HL-60/S4 treated with phorbol 12-myristate 13-acetate at 8.2 ng/mL for 4 days and 3 days (cell line): Measurements from ENCODE around the gene EMILIN2.
"Not testable (repeated sequence)": the region's sequence is repeated elsewhere in the genome, so short reads cannot be mapped to it uniquely, and the experiment has no call there.

Experiments used
- in situ Hi-C: fragments of 300-500 bp; cut with MboI; formaldehyde crosslinking; loops from 2 replicates; pipeline ENCODE4 v1.15.0; 2022; ENCODE audit warnings: low sequenced_read_pairs

EMILIN2 gene

DNA sequence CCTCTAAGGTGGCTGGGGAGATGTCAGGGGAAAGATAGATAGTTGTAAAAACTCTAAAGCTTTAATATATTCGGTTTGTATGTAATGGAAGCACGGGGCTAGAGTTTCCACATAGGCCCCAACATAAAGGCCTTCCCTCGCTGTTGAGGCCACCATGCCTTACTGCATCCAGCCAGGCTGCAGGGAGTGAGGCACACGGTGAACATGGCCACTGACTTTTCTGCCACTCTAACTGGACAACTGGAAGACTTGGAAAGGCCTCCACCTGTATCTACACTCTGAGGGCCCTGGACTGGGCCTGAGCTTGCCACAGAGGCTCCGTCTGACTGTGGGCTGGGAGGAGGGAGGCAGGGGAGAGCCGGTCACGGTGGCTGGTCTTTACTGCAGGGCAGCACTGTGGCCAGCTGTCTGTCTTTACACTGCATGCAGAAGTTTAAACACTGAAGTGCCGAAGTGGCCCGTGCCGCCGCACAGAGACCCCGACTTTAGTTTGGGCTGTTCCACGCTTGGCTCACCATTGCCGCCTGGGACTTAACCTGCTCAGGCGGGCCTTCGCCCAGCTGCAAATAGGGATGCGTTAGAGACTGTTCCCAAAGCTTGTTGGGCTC, 66.7 kb downstream of the EMILIN2 start:
- in situ Hi-C loops: no loop called here

DNA sequence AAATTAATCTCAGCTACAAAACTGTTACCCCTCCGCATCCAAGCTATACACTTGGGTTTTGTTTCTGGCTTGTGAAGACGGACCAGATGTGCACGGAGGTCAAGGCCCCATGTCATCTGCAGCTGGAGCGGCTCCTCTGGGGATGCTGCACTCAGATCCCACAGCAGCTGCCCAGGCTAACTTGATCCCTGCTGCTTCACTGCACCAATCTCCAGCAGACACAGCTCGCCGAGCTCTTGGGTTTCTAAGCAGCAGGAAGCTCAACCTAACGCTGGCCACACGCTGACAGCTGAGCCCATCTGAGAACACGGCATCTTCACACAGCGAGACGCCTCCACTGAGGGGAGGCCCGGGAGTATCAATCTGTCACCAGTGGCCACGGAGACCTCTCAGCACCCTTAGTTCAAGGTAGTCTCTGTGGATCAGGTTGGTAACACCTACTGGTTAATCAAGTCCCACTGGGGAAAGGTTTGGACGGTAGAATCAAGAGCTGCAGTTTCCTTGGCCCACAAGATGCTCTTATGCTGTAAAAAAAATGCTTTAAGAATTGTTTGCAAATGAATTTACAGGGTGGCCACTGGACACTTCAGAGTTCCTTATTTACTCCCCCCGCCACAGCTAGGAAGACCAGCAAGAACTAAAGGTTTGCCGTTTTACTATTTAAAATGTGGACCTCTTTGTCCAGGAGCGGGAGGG, 67.5 kb downstream of the EMILIN2 start:
- in situ Hi-C loops: no loop called here

DNA sequence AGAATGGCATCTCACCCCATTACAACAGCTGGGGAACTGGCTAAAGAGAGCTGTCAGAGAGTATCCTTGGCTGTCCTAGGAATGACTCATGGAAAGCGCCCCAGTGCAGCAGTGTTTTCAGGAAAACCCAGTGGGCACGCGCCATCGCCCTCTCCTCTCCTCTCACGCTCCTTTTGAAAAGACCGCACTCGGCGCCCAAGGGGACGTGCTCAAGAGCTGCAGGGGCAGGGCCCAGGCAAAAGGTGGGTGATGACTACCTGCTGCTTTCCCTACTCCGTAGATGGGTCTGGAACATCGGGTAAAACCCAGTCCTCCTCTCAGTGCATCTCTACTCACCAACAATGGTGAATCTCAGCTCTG, 68.1 kb downstream of the EMILIN2 start:
- in situ Hi-C loops: no loop called here

DNA sequence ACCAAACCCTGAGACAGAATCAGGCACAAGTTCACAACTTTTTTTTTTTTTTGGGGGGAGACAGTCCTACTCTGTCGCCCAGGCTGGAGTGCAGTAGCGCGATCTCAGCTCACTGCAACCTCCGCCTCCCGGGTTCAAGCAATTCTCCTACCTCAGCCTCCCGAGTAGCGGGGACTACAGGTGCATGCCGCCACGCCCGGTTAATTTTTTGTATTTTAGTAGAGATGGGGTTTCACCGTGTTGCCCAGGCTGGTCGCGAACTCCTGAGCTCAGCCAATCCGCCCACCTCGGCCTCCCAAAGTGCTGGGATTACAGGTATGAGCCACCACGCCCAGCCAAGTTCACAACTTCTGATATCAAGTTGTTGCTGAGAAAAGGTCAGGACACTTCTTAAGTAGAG, 68.7 kb downstream of the EMILIN2 start:
- in situ Hi-C loops: not testable (repeated sequence)

DNA sequence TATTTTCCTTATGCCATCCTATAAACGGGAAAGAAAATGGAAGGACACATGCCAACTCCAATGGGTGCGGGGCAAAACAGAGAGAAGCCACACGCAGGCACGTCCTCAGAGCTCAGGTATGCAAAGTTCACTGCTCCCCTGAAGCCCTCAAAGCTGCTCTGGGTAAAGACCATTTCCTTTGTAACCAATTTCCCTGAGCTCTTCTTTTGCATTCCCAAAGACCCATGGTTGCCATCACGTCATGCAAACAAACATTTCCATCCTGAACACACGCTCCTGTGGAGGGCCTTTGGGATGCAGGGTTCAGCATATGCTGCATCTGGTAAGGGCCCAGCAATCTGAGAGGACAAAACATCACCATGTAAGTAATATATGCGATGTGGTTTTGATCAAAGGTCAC, 69.4 kb downstream of the EMILIN2 start:
- in situ Hi-C loops: no loop called here

DNA sequence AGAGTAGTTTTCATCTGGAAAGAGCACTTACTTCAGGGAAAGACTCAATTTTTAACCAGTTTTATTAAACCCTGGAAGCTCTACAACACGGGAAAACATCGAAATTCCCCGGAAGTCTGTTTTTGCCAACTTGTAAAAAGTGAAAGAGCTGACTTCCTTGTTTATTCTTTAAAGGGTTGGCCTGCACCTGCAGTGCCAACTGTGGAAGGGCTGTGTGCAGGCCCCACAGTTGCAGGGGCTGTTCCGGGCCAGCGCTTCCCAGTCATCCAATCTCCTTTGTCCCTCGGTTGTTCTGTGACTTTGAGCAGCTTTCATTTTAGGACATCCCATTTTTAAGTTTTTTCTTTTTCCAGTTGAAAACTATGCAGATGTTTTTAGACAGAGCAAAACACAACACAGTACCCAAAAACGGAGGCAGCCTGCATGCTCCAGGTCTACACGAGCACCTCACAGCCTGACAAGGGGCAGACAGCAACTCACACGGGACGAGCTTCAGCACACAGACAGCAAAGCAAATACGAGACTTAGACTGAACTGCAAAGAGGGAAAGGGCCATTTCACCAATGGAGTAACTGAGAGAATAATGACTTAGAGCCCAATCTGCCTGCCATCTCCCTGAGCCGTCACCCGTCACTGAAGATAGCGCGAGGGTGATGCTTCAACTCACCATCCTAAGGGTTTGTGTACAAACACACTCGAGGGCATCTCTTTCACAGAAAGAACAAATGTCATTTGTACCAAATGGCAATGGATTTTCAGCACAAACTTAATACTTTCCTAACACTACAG, 70.6 kb downstream of the EMILIN2 start:
- in situ Hi-C loops: no loop called here

GRCh38 chr18:2918761-2919550, 72.2 kb downstream of the EMILIN2 start:
- in situ Hi-C loops: no loop called here

DNA sequence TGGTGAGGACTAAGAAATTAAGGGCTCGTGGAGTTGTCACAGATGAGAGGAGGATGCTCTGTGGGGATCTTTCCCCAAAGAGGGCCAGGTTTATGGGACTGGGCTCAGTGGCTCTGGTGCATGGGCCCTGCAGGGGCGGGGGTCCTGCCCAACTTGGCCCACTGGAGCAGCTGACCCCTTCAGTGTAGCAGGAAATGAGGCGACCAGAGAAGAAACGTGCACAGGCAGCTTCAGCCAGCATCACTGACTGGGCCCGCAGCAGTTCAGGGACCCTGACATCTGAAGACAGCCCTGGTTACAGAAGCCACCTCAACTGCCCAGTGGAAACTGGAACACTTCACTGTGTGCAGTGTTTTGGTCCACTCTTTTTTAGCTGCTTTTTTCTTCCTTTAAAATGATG, 72.8 kb downstream of the EMILIN2 start:
- in situ Hi-C loops: no loop called here

DNA sequence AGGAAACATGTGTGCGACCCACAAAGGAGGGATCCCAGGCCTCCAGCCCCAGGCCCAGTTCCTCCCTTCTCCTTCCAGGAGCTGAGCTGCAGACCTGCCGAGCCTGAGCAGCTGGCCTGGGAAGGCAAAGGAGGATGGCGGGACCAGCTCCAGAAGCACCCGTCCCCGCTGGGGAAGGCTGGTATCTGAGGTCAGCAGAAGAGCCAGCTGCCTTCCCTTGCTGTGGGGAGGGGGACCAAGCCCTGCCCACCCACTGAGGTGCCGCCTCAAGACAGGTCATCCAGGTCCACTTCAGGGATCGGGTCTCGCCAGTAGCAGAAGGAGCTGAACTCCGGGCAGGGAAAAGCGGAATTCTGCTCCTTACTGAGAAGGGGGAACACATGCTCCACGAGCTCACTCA, 73.2 kb downstream of the EMILIN2 start:
- in situ Hi-C loops: no loop called here

DNA sequence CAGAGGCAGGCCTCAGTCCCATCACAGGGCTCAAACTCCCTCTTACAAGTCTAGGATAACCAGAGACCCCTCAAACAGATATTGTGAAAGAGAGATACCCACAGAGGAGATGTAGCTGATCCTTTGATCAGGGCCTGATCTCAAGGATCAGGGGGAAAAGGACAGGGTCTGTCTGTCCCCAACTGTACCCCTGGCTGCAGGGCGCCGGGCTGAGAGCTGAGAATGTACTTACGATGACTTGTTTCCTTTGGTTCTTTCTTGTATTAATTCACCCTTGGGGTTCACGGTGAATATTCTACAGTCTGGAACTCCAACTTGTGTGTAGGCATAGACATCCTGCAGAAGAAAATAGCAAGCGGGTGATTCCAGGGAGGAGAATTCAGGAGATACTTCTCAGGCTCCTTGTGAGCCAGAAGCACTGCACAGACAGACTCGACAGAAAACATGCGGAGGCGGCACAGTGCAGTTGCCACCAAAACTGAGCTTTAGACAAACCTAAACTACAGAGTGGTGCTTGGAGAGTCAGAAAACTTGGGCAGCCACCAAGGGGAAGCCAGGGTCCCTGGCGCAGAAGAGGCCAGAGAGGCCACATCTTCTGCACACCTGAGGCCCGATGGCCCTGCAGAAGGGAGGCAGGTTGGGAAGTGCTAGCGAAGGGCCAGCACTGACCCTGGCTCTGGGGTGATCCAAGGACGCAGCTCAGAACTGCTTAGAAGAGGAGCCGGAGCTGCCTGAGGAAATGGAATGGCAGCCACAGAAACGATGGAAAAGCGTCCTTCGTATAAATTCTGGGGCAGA, 73.9 kb downstream of the EMILIN2 start:
- in situ Hi-C loops: no loop called here

GRCh38 chr18:2921778-2922177, 75.0 kb downstream of the EMILIN2 start:
- in situ Hi-C loops: no loop called here

GRCh38 chr18:2923464-2923863, 76.7 kb downstream of the EMILIN2 start:
- in situ Hi-C loops: no loop called here

GRCh38 chr18:2924920-2925319, 78.1 kb downstream of the EMILIN2 start:
- in situ Hi-C loops: no loop called here

- in situ Hi-C loops: no loop called here
Measured at GRCh38 chr18:2926528-2926927, 79.7 kb downstream of the EMILIN2 start.

- in situ Hi-C loops: no loop called here
Measured at GRCh38 chr18:2927745-2928144, 80.9 kb downstream of the EMILIN2 start.

- in situ Hi-C loops: loop anchor here (10.0 kb wide), 1 partner anchor 312 kb away; the partner anchor contains the start of gene MYL12A
Measured at GRCh38 chr18:2932247-2933181, 85.7 kb downstream of the EMILIN2 start.

- in situ Hi-C loops: loop anchor here (10.0 kb wide), 1 partner anchor 311 kb away; the partner anchor contains the start of gene MYL12A
Measured at GRCh38 chr18:2933995-2934394, 87.2 kb downstream of the EMILIN2 start.

DNA sequence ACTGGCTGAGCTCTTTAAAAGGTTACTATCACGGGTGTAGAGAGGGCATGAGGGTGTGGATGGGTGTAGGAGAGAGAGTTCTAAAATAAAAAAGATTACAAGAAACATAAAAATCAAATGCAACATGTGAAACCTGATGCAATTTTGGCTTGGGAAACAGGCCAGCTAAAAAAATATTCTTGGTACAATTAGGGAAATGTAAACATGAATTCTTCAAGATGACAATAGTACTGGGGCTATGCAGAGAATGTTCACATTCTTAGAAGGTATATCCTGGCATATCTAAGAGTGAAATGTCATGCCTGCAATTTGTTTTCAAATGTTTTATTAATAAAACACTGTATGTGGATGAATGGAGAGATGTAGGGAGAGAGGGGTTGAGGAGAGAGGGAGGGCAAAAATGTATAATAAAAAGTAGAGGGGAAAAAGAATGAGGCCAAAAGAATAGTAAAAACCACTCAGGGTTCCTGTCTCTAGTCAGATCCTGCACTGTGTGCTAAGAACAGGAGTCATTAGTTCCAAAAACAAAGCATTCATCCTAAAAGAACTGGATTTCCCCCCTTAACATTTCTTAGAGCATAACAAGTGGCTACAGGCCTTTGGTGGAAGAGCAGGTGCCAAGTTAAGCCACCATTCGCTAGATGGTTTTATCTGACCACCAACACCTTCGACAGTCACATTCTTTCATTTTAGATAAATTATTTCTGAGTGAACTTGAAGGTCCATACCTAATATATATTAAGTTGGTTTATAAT, 88.8 kb downstream of the EMILIN2 start:
- in situ Hi-C loops: loop anchor here (10.0 kb wide), 1 partner anchor 309 kb away; the partner anchor contains the start of gene MYL12A
